GM23338 (cell line): ENCODE measurements around the gene MORN4. TPM values are rescaled to one million over a fixed set of nuclear protein-coding genes. Genes with fewer than 3 reads are reported as not detected.

Source experiments
- ATAC-seq: fragments of 200-7000 bp; cut with Tn5 transposase; 3 replicates; pipeline ENCODE4 v1.9.1; 2020
- DNase-seq: peaks from one replicate; pipeline ENCODE4 v3.0.0-alpha.2; 2015; ENCODE audit warnings: low spot score
- H2AFZ ChIP-seq: fragments of 200-600 bp; sonication (generic); 2 replicates; pipeline ENCODE4 v1.8.0; 2016; ENCODE audit warnings: antibody characterized with exemption, mild to moderate bottlenecking, moderate library complexity
- H3F3A ChIP-seq: fragments of 200-600 bp; sonication (generic); replicated peaks from 2 replicates; pipeline ENCODE4 v1.8.0; 2017; ENCODE audit warnings: antibody characterized with exemption, mixed run types, low read depth
- H3K27ac ChIP-seq: fragments of 200-600 bp; sonication (generic); 2 replicates; pipeline ENCODE4 v1.6.1; 2016; ENCODE audit warnings: low read depth
- H3K27me3 ChIP-seq: fragments of 200-600 bp; sonication (generic); 2 replicates; pipeline ENCODE4 v1.8.0; 2016; ENCODE audit warnings: mild to moderate bottlenecking, mixed run types, moderate library complexity; ENCODE audit not compliant: insufficient read depth
- H3K36me3 ChIP-seq: fragments of 200-600 bp; sonication (generic); 2 replicates; pipeline ENCODE4 v1.8.0; 2016; ENCODE audit warnings: mild to moderate bottlenecking; ENCODE audit not compliant: insufficient read depth
- H3K4me1 ChIP-seq: fragments of 200-600 bp; sonication (generic); 2 replicates; pipeline ENCODE4 v1.8.0; 2016; ENCODE audit warnings: mild to moderate bottlenecking, moderate library complexity; ENCODE audit not compliant: insufficient read depth
- H3K4me2 ChIP-seq: fragments of 200-600 bp; sonication (generic); 2 replicates; pipeline ENCODE4 v1.7.1; 2017; ENCODE audit warnings: mixed run types
- H3K4me3 ChIP-seq: fragments of 200-600 bp; sonication (generic); 2 replicates; pipeline ENCODE4 v1.6.1; 2016; ENCODE audit warnings: mixed run types
- H3K79me2 ChIP-seq: fragments of 200-600 bp; sonication (generic); replicated peaks from 2 replicates; pipeline ENCODE4 v1.8.0; 2017; ENCODE audit warnings: mild to moderate bottlenecking; ENCODE audit not compliant: insufficient read depth
- H3K9me2 ChIP-seq: fragments of 200-600 bp; sonication (generic); 2 replicates; pipeline ENCODE4 v1.8.0; 2017; ENCODE audit not compliant: insufficient read depth
- H4K20me1 ChIP-seq: fragments of 200-600 bp; sonication (generic); replicated peaks from 2 replicates; pipeline ENCODE4 v1.8.0; 2017; ENCODE audit warnings: mild to moderate bottlenecking; ENCODE audit not compliant: insufficient read depth
- H3K27ac Mint-ChIP-seq: 2 replicates; pipeline ENCODE4 v1.8.0; 2020; ENCODE audit warnings: inconsistent platforms, mild to moderate bottlenecking, moderate library complexity, mixed read lengths
- H3K27me3 Mint-ChIP-seq: 3 replicates; pipeline ENCODE4 v1.8.0; 2022; ENCODE audit warnings: low read depth, mild to moderate bottlenecking, moderate library complexity, mixed read lengths, inconsistent platforms; ENCODE audit not compliant: insufficient read depth, poor library complexity
- H3K36me3 Mint-ChIP-seq: 3 replicates; pipeline ENCODE4 v1.8.0; 2021; ENCODE audit warnings: low read depth, mild to moderate bottlenecking, inconsistent platforms, moderate library complexity, mixed read lengths
- H3K4me1 Mint-ChIP-seq: 3 replicates; pipeline ENCODE4 v1.8.0; 2020; ENCODE audit warnings: mild to moderate bottlenecking, inconsistent platforms, mixed read lengths
- H3K4me3 Mint-ChIP-seq: 3 replicates; pipeline ENCODE4 v1.8.0; 2021; ENCODE audit warnings: moderate library complexity, mild to moderate bottlenecking, inconsistent platforms, mixed read lengths
- H3K9me3 Mint-ChIP-seq: 3 replicates; pipeline ENCODE4 v1.8.0; 2020; ENCODE audit warnings: moderate library complexity, mild to moderate bottlenecking, inconsistent platforms, mixed read lengths
- CREB1 ChIP-seq: fragments of 250-450 bp; sonication (Bioruptor Pico); IDR thresholded peaks from 2 replicates; pipeline ENCODE4 v1.5.0; 2020; ENCODE audit warnings: low read depth, mild to moderate bottlenecking, moderate library complexity
- ETS1 ChIP-seq: IDR thresholded peaks from 2 replicates; pipeline ENCODE4 v1.6.1; 2016; ENCODE audit warnings: antibody characterized with exemption
- EZH2 ChIP-seq: fragments of 200-600 bp; sonication (generic); IDR thresholded peaks from one replicate; pipeline ENCODE4 v1.8.0; 2017; ENCODE audit warnings: antibody characterized with exemption, mild to moderate bottlenecking, low read depth; ENCODE audit not compliant: unreplicated experiment
- EZH2phosphoT487 ChIP-seq: fragments of 200-600 bp; sonication (generic); IDR thresholded peaks from one replicate; pipeline ENCODE4 v1.8.1; 2018; ENCODE audit warnings: antibody characterized with exemption; ENCODE audit not compliant: unreplicated experiment
- JUNB ChIP-seq: IDR thresholded peaks from one replicate; pipeline ENCODE4 v1.6.1; 2016; ENCODE audit warnings: antibody characterized with exemption; ENCODE audit not compliant: unreplicated experiment
- NANOG ChIP-seq: IDR thresholded peaks from 2 replicates; pipeline ENCODE4 v1.6.1; 2016; ENCODE audit warnings: antibody characterized with exemption, borderline replicate concordance
- POLR2AphosphoS5 ChIP-seq: IDR thresholded peaks from 2 replicates; pipeline ENCODE4 v1.6.1; 2016; ENCODE audit warnings: antibody characterized with exemption, low read depth
- REST ChIP-seq: IDR thresholded peaks from one replicate; pipeline ENCODE4 v1.6.1; 2018; ENCODE audit warnings: antibody characterized with exemption; ENCODE audit not compliant: unreplicated experiment
- STAT1 ChIP-seq: IDR thresholded peaks from one replicate; pipeline ENCODE4 v1.6.1; 2016; ENCODE audit warnings: antibody characterized with exemption; ENCODE audit not compliant: unreplicated experiment
- ZNF114 ChIP-seq: fragments of 250-450 bp; sonication (Bioruptor Pico); IDR thresholded peaks from 2 replicates; pipeline ENCODE4 v1.5.0; 2020; ENCODE audit warnings: mild to moderate bottlenecking, moderate library complexity
- ZNF331 ChIP-seq: fragments of 250-450 bp; sonication (Bioruptor Pico); IDR thresholded peaks from 2 replicates; pipeline ENCODE4 v1.5.0; 2020; ENCODE audit warnings: low read depth, mild to moderate bottlenecking, moderate library complexity
- polyA plus RNA-seq: library from polyadenylated mRNA; unstranded; fragments of >200 nt; fragmentation: Nextera tagmentation; extraction: Ambion mirVana; gene quantifications from 2 replicates; pipeline ENCODE4 v1.2.1, GENCODE V29; 2016
- total RNA-seq: library from RNA; depleted of rRNA; stranded (reverse); fragments of >200 nt; shearing (Covaris generic); gene quantifications from 2 replicates; pipeline ENCODE4 v1.2.3, GENCODE V29; 2014

Gene MORN4
- total and polyA plus RNA-seq, 2 experiments from 2014 or later, result 9.0 to 50.0 TPM

- TF ChIP-seq JUNB, result no peak
- no peak for TF ChIP-seq ZNF114 (CRISPR knock-in tag)
- TF ChIP-seq ZNF331, result no peak
- no peak for TF ChIP-seq POLR2AphosphoS5
- TF ChIP-seq NANOG, result no peak
- TF ChIP-seq EZH2, result no peak
- no peak for TF ChIP-seq STAT1
- TF ChIP-seq ETS1, result no peak
- no peak for TF ChIP-seq CREB1
These were observed 48.4 kb downstream of the MORN4 start (continued) for GRCh38 chr10:97584798-97585438.

- Histone ChIP-seq H3K4me3 (no peak within 1 kb of the TSS), H3F3A (no peaks in the 10 kb centered on the region), H3K79me2 (no peaks in the 10 kb centered on the region), H4K20me1 (no peaks in the 10 kb centered on the region), H3K27me3 (no peaks in the 10 kb centered on the region), H3K27ac (no peak within 1 kb of the TSS), H3K36me3 (no peaks in the 10 kb centered on the region), H3K9me2 (no peaks in the 10 kb centered on the region), H3K4me1 (peaks cover 3% of the 10 kb centered on the region), H2AFZ (peak within 1 kb of the TSS; percentile 93), H3K4me2 (no peak within 1 kb of the TSS)
- Mint-ChIP-seq H3K9me3 (no peaks in the 10 kb centered on the region), H3K36me3 (no peaks in the 10 kb centered on the region), H3K27ac (no peak within 1 kb of the TSS; the same call in none of the 2 replicates), H3K27me3 (peaks cover 12% of the 10 kb centered on the region), H3K4me1 (peaks cover 10% of the 10 kb centered on the region; the same call in 2 of the 3 replicates), H3K4me3 (no peak within 1 kb of the TSS)
- peak; percentile 97 for ATAC-seq
- DNase-seq, result peak; percentile 61
- no peak for TF ChIP-seq POLR2AphosphoS5
These were observed 49.1 kb downstream of the MORN4 start, which contains the start of gene HOGA1 for GRCh38 chr10:97584060-97584797. Gene HOGA1, plus strand, starts transcription at chr10:97584389. Its CDS starts 315 bp downstream, at chr10:97584704.

- H3K4me1 ChIP-seq, result peaks cover 3% of the 10 kb centered on the region
- Mint-ChIP-seq H3K9me3 (no peaks in the 10 kb centered on the region), H3K4me1 (peaks cover 10% of the 10 kb centered on the region; the same call in 2 of the 3 replicates), H3K27me3 (peaks cover 8% of the 10 kb centered on the region), H3K4me3 (no peak overlapping the region), H3K36me3 (no peaks in the 10 kb centered on the region), H3K27ac (no peak overlapping the region; the same call in 1 of the 2 replicates)
- H3K4me3 ChIP-seq, result no peak overlapping the region
- DNase-seq (no peak), ATAC-seq (no peak)
- no peaks in the 10 kb centered on the region for H3K79me2 ChIP-seq
- H3K36me3 ChIP-seq, result no peaks in the 10 kb centered on the region
- no peaks in the 10 kb centered on the region for H3F3A ChIP-seq
- peak overlapping the region; percentile 93 for H2AFZ ChIP-seq
- H3K27ac ChIP-seq, result no peak overlapping the region
- H3K9me2 ChIP-seq, result no peaks in the 10 kb centered on the region
- no peaks in the 10 kb centered on the region for H3K27me3 ChIP-seq
- no peak overlapping the region for H3K4me2 ChIP-seq
- no peaks in the 10 kb centered on the region for H4K20me1 ChIP-seq
- TF ChIP-seq NANOG (no peak), ETS1 (no peak), POLR2AphosphoS5 (no peak), ZNF114 (CRISPR knock-in tag) (no peak), REST (no peak), EZH2phosphoT487 (no peak), EZH2 (no peak), STAT1 (no peak), ZNF331 (no peak), CREB1 (no peak)
These were observed 49.8 kb downstream of the MORN4 start for GRCh38 chr10:97583476-97583875.
